Retinal pigment epithelial cell (primary cell): ENCODE measurements around the gene SKA1.

ENCODE experiments used
- DNase-seq: peaks from one replicate; pipeline ENCODE4 v3.0.0-alpha.2; 2010; ENCODE audit warnings: low read depth
- H3K4me3 ChIP-seq: 2 replicates; pipeline ENCODE4 v1.5.1; 2011; ENCODE audit warnings: mild to moderate bottlenecking, low read length, control low read depth, moderate library complexity
- CTCF ChIP-seq: conservative IDR thresholded peaks from 2 replicates; pipeline ENCODE4 v1.5.1; 2011; ENCODE audit warnings: low read depth, low read length, control low read depth, inconsistent platforms

Gene SKA1

DNA sequence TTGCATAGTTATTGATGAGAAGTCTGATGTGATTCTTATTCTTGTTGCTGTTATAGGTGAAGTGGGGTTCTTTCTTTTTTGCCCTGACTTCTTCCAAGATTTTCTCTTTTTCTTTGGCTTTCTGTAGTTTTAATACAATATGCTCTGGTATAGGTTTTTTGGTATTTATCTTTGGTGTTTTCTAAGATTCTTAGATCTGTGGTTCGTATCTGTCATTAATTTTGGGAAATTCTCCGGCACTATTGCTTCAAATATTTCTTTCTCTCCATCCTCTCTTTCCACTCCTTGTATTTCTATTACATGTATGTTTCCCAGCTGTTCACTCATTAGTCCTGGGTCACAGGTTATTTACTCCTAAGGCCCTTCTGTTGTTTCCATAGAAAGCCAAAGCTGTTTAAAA, 43.8 kb downstream of the SKA1 start:
- no peak for TF ChIP-seq CTCF
- no peak for DNase-seq
- no peak overlapping the region for H3K4me3 ChIP-seq

GRCh38 chr18:50422286-50422898, 47.5 kb downstream of the SKA1 start:
- no peak for TF ChIP-seq CTCF
- H3K4me3 ChIP-seq = no peak overlapping the region
- no peak for DNase-seq

DNA sequence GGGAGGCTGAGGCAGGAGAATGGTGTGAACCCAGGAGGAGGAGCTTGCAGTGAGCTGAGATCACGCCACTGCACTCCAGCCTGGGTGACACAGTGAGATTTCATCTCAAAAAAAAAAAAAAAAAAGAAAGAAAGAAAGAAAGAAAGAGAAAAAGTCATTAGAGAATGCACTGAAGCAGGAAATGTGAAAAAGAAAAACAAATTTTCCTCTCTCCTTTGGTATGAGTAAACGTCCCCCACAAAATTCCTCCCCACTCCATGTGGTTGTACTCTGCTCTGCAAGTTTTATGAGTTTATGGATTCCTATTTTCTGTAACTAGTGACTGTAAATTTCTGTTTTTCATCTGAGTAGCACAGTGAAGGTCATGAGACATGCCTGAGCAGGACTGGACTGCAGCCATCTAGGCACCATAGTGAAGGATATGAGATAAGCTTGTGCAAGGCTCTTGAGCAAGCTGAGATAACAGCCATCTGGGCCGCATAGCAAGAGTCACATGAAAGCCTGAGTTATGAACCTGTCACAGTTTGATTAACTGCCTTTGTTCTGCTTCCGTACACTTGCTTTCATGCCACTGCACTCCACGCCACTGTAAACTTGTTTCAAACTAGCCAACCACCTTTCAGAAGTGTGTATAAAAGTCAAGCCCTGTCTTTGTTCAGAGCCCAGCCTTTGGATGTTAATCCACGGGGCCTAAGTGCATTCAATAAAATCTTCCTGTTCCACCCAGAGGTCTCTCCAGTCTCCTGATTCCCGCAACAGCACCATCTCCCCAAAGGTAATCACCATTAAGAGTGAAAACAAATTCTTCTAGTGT, 50.2 kb downstream of the SKA1 start:
- DNase-seq = peak; percentile 46
- H3K4me3 ChIP-seq = no peak overlapping the region
- TF ChIP-seq CTCF = no peak

- no peak for DNase-seq
- TF ChIP-seq CTCF = no peak
- H3K4me3 ChIP-seq = no peak overlapping the region
These were observed 53.0 kb downstream of the SKA1 start for GRCh38 chr18:50427896-50428295.

GRCh38 chr18:50428531-50429206, 53.8 kb downstream of the SKA1 start:
- no peak for DNase-seq
- no peak for TF ChIP-seq CTCF
- H3K4me3 ChIP-seq = no peak overlapping the region

GRCh38 chr18:50429207-50429948, 54.5 kb downstream of the SKA1 start:
- no peak for DNase-seq
- no peak overlapping the region for H3K4me3 ChIP-seq
- TF ChIP-seq CTCF = peak; percentile 44
